Central memory CD4-positive, alpha-beta T cell (primary cell): ENCODE measurements around the gene TAF12.
"Not testable (repeated sequence)": the region's sequence is repeated elsewhere in the genome, so short reads cannot be mapped to it uniquely, and the experiment has no call there.

Experiments
- DNase-seq: peaks from one replicate; pipeline ENCODE4 v3.0.0; 2022

Gene TAF12

GRCh38 chr1:28580722-28581530 lies 61.9 kb downstream of the TAF12 start:
- DNase-seq = peak; percentile 64

DNA sequence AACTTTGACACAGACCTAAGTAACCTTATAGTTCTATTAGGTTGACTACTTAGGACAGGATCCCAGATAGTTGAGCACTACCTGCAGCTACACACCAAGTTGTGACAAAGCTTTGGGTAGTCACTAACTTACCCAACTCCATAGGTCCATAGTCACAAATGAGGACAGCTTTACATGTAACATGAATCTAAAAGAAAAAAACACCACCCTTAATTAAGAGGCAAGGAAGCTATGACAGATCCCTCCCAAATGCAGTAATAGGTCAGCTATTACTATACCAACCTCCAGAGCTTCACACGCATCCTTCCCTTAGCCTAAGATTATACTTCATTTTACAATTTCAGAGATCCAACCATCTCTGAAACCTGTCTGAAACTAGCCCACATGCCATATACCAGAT lies 63.5 kb downstream of the TAF12 start:
- no peak for DNase-seq

GRCh38 chr1:28578696-28579218 lies 64.1 kb downstream of the TAF12 start:
- DNase-seq = no peak

DNA sequence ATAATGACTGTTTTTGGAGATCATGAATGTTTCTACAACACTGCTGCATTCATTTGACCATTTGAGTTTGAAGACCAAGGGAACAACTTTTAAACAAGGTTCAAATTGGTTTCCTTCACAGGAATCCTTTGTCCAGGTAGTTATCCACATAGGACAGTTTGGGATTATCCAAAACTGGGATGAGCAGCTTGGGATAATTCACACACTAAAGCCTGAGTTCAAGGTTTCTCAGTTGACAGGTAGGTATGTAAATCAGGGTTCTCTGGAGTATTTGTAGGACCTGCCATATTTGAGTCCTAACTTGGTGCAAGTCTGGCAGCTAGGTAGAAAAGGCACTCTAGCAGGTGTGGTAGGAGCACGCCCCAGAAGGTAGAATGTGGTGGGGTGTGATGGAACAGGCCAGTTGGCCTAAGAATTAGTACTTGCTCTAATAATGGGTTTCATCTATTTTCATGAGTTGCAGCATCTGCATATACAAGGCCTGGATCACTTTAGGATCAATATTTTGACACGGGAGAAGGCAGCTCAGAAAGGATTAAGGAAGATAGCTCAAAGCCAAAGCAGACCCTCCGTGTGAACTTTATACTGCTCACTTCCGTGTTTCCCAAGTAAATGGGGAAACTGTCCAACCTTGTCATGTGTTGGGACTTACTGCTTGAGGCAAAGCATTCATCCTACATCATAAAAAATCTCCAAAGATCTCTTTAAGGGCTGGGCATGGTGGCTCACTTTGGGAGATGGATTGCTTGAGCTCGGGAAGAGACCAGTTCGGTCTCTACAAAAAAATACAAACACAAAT lies 64.9 kb downstream of the TAF12 start:
- no peak for DNase-seq

DNA sequence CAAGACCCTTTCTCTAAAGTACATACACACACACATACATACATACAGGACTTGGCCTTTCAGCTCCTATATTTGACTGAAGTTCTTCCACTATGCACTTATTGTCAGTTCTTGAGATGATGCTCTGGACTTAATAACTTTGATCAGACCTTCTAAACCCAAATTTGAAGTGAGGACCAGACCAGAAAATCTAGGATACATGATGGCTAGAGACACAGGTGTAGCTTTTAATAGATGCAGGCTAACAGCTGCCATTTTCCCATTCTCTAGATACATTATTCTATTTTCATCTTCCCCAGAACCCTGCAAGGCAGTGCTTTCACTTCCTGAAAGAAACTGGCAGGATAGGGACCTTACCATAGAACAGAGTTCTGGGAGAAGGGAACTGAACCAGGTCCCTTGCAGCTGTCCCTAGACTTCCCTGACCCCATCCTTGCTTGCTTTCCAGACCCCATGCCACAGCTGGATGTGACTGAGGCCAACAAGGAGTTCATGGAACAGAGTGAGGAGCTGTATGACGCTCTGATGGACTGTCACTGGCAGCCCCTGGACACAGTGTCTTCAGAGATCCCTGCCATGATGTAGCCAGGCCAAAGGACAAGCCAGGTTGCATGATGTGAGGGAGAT lies 65.7 kb downstream of the TAF12 start:
- DNase-seq = no peak

DNA sequence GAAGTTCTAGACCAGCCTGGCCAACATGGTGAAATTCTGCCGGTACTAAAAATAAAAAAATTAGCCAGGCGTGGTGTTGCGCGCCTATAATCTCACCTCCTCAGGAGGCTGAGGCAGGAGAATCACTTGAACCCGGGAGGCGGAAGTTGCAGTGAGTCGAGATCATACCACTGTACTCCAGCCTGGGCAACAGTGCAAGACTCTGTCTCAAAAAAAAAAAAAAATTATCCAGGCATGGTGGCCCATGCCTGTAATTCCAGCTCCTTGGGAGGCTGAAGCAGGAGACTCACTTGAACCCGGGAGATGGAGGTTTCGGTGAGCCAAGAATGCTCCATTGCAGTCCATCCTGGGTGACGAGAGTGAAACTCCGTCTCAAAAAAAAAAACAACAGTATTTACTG lies 69.3 kb downstream of the TAF12 start:
- no peak for DNase-seq

DNA sequence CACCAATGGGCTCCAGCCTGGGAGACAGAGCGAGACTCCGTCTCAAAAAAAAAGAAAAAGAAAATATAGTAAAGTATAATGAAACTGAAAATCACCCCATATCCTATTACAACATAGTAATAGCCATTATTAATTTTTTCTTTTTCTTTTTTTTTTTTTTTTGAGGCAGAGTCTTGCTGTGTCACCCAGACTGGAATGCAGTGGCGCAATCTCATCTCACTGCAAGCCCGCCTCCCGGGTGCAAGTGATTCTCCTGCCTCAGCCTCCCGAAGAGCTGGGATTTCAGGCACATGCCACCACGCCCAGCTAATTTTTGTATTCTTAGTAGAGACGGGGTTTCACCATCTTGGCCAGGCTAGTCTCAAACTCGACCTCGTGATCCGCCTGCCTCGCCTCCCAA lies 70.0 kb downstream of the TAF12 start:
- DNase-seq = not testable (repeated sequence)

GRCh38 chr1:28571911-28572310 lies 71.0 kb downstream of the TAF12 start:
- no peak for DNase-seq

DNA sequence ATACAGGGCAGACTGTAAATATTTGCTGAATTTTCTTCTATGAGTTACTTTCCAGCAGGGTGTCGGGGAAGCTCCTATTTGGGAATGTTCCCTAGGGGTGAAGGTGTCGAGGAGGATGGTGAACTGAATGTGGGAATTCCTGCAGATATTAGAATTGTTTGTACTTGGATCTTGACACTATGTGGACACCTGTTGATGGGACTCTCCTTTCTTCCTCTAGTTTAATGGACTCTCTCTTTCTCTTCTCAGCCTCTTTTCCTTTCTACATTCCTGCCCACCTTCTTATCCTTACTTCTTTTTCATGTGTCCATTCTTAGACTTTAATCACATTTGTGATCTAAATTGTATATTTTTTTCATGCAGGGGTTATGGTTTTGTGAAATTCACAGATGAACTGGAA lies 75.9 kb downstream of the TAF12 start:
- no peak for DNase-seq

GRCh38 chr1:28565726-28566125 lies 77.1 kb downstream of the TAF12 start:
- no peak for DNase-seq

DNA sequence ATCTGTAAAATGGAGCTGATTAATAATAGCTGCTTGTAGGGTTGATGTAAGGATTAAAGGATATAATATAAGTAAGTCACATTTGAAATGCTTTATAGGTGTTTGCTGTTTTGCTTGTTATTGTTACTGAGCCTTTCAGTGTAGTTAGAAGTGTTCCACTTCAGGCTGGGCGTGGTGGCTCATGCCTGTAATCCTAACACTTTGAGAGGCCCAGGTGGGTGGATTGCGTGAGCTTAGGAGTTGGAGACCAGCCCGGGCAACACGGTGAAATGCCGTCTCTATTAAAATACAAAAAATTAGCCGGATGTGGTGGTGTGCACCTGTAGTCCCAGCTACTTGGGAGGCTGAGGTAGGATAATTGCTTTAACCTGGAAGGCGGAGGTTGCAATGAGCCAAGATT lies 77.8 kb downstream of the TAF12 start:
- DNase-seq = no peak

- DNase-seq = no peak
Observed at GRCh38 chr1:28564310-28564709, 78.6 kb downstream of the TAF12 start.

- no peak for DNase-seq
Observed at GRCh38 chr1:28560886-28561285, 82.0 kb downstream of the TAF12 start.
